ENCODE data around the gene CCR7.

Gene CCR7

GRCh38 chr17:40564883-40565768 is at the start of gene CCR7:
Gene CCR7 (minus strand): TSS chr17:40565472. CDS start chr17:40565409, 63 bp downstream.
- Histone ChIP-seq H3K4me3 (ENCODE audit: low read depth, low read length) (peak within 1 kb of the TSS; percentile 31; the same call in 1 of the 2 replicates), H3K36me3 (ENCODE audit: control insufficient read depth, insufficient read depth, low read length) (no peaks in the 10 kb centered on the region), H3K4me1 (ENCODE audit: control insufficient read depth, insufficient read depth, low read length) (peaks cover 15% of the 10 kb centered on the region), H3K27ac (ENCODE audit: low read depth, low read length) (no peak within 1 kb of the TSS), H3K9me3 (ENCODE audit: control insufficient read depth, insufficient read depth, low read depth, low read length) (peaks cover 18% of the 10 kb centered on the region), H3K9ac (ENCODE audit: low read length) (no peak within 1 kb of the TSS), H3K27me3 (ENCODE audit: control insufficient read depth, insufficient read depth, low read length) (no peaks in the 10 kb centered on the region)

GRCh38 chr17:40614431-40615067 is 49.3 kb upstream of the CCR7 start:
- H3K27ac ChIP-seq (ENCODE audit: low read depth, low read length), result no peak overlapping the region
- no peaks in the 10 kb centered on the region for H3K27me3 ChIP-seq (ENCODE audit: control insufficient read depth, insufficient read depth, low read length)
- no peak overlapping the region for H3K9ac ChIP-seq (ENCODE audit: low read length)

DNA sequence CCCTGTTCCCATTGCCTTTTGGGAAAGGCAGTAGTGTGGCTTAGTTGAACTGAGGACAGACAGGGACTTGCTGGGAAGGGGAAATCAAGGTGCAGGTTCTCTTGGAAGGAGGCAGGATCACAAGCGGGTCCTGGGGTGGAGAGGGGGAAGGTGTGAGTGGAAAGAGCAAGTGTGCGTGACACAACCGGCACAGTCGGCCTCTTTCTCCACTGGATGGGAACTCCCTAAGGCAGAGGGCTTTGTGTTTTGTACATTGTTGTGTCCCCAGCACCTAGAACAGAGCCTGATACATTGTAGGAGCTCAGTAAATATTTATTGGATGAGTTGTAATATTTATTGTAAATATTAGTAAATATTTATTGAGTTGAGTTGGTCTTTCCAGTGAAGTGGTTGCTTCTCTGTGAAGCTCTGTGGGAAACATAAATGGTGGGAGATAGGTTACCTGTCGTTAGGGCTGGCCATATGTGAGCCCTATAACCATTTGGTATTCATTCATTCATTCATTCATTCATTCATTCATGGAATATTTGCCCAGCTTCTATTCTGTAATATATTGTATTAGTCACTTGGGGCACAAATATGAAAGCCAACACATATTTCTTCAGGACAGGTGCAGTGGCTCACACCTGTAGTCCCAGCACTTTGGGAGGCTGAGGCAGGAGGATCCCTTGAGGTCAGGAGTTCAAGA is 48.3 kb upstream of the CCR7 start:
- no peak overlapping the region for H3K4me3 ChIP-seq (ENCODE audit: low read depth, low read length)
- H3K9me3 ChIP-seq (ENCODE audit: control insufficient read depth, insufficient read depth, low read depth, low read length), result no peaks in the 10 kb centered on the region
- H3K27me3 ChIP-seq (ENCODE audit: control insufficient read depth, insufficient read depth, low read length), result no peaks in the 10 kb centered on the region
- H3K4me1 ChIP-seq (ENCODE audit: control insufficient read depth, insufficient read depth, low read length), result 0 out of 2 replicates have a peak, but pooled peaks cover 6% of the 10 kb centered on the region
- H3K9ac ChIP-seq (ENCODE audit: low read length), result no peak overlapping the region
- H3K36me3 ChIP-seq (ENCODE audit: control insufficient read depth, insufficient read depth, low read length), result no peaks in the 10 kb centered on the region
- no peak overlapping the region for H3K27ac ChIP-seq (ENCODE audit: low read depth, low read length)

More at GRCh38 chr17:40614431-40615067, 49.3 kb upstream of the CCR7 start:
- Histone ChIP-seq H3K4me3 (ENCODE audit: low read depth, low read length) (no peak overlapping the region), H3K36me3 (ENCODE audit: control insufficient read depth, insufficient read depth, low read length) (no peaks in the 10 kb centered on the region), H3K4me1 (ENCODE audit: control insufficient read depth, insufficient read depth, low read length) (0 out of 2 replicates have a peak, but pooled peaks cover 6% of the 10 kb centered on the region), H3K9me3 (ENCODE audit: control insufficient read depth, insufficient read depth, low read depth, low read length) (no peaks in the 10 kb centered on the region)

DNA sequence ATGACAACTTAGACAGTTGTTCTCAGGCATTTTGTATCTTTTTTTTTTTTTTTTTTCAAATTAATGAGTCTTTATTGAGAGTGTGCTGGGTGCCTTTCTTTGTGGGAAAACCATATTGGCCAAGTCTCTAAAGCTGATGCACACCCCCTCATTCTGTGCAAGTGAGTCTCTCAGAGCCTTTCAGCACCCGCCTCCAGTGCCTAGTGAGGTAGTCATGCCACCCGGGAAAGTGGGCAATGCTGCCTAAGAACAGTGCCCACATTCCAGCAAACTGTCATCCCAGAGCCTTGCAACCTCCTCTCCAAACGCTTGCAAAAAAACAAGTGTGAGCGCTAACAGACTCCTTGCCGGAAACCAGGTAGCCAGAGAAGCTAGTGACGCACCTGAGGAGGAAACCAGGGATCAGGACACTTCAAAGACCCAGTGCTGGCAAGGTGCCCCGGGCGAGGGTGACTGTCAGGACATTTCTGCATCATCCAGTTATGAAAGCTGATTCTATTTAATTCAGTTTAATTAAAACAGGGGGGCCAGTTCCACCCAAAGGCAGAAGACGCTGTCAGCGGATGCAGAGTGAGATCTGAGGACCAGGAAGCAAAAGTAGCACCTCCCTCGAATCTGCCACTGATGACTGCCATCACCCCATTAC is 47.5 kb upstream of the CCR7 start:
- H3K27ac ChIP-seq (ENCODE audit: low read depth, low read length), result no peak overlapping the region
- no peaks in the 10 kb centered on the region for H3K36me3 ChIP-seq (ENCODE audit: control insufficient read depth, insufficient read depth, low read length)
- peaks cover 12% of the 10 kb centered on the region for H3K4me1 ChIP-seq (ENCODE audit: control insufficient read depth, insufficient read depth, low read length)
- no peaks in the 10 kb centered on the region for H3K9me3 ChIP-seq (ENCODE audit: control insufficient read depth, insufficient read depth, low read depth, low read length)
- H3K27me3 ChIP-seq (ENCODE audit: control insufficient read depth, insufficient read depth, low read length), result no peaks in the 10 kb centered on the region
- H3K4me3 ChIP-seq (ENCODE audit: low read depth, low read length), result no peak overlapping the region
- H3K9ac ChIP-seq (ENCODE audit: low read length), result no peak overlapping the region

GRCh38 chr17:40611840-40612474 is 46.7 kb upstream of the CCR7 start:
- no peaks in the 10 kb centered on the region for H3K36me3 ChIP-seq (ENCODE audit: control insufficient read depth, insufficient read depth, low read length)
- H3K9ac ChIP-seq (ENCODE audit: low read length), result no peak overlapping the region
- no peaks in the 10 kb centered on the region for H3K9me3 ChIP-seq (ENCODE audit: control insufficient read depth, insufficient read depth, low read depth, low read length)
- H3K4me3 ChIP-seq (ENCODE audit: low read depth, low read length), result no peak overlapping the region
- no peaks in the 10 kb centered on the region for H3K27me3 ChIP-seq (ENCODE audit: control insufficient read depth, insufficient read depth, low read length)
- H3K4me1 ChIP-seq (ENCODE audit: control insufficient read depth, insufficient read depth, low read length), result peaks cover 19% of the 10 kb centered on the region
- no peak overlapping the region for H3K27ac ChIP-seq (ENCODE audit: low read depth, low read length)

DNA sequence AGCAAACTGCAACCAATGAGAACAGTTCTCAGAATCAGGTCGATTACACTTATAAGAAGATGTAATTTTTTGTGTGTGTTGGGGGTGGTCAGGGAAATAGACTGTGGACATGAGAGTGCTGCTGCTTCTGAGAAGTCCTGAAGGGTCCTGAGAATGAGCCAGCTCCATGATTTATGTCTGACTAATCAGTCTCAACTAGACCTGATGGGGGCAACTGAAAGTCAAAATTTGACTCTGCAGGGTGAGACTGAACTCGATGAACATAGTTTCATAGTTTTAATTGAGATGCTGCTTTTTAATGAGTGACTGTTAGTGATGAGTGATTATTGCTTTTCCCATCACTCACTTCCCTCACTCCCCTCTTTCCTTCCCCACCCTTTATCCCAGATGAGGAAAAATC is 45.1 kb upstream of the CCR7 start:
- no peaks in the 10 kb centered on the region for H3K36me3 ChIP-seq (ENCODE audit: control insufficient read depth, insufficient read depth, low read length)
- no peaks in the 10 kb centered on the region for H3K27me3 ChIP-seq (ENCODE audit: control insufficient read depth, insufficient read depth, low read length)
- no peak overlapping the region for H3K9ac ChIP-seq (ENCODE audit: low read length)
- H3K4me1 ChIP-seq (ENCODE audit: control insufficient read depth, insufficient read depth, low read length), result peaks cover 17% of the 10 kb centered on the region
- H3K27ac ChIP-seq (ENCODE audit: low read depth, low read length), result no peak overlapping the region
- no peak overlapping the region for H3K4me3 ChIP-seq (ENCODE audit: low read depth, low read length)
- H3K9me3 ChIP-seq (ENCODE audit: control insufficient read depth, insufficient read depth, low read depth, low read length), result no peaks in the 10 kb centered on the region

DNA sequence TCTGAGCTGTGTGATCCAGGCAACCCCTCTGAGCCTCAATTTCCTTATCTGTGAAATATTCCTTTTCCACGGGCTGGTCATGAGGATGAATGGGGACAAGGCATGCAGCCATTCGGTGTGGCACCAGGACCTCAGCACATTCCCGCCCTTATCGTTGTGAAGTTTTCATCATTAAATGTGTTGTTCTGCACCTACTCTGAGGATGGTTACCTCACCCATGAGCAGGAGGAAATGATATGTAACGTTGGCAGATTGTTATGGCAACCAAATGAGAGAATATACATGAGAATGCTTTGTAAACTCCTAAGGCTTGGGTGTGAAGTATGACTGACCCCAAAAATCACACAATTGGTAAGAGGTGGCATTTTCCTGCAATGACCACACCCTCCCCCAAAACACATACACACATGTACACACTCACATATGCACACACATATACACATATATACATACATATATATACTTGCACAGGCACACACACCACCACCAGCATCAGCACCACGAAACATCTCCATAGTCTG is 42.8 kb upstream of the CCR7 start:
- Histone ChIP-seq H3K4me3 (ENCODE audit: low read depth, low read length) (no peak overlapping the region), H3K9me3 (ENCODE audit: control insufficient read depth, insufficient read depth, low read depth, low read length) (no peaks in the 10 kb centered on the region), H3K36me3 (ENCODE audit: control insufficient read depth, insufficient read depth, low read length) (no peaks in the 10 kb centered on the region), H3K9ac (ENCODE audit: low read length) (no peak overlapping the region), H3K27ac (ENCODE audit: low read depth, low read length) (no peak overlapping the region), H3K27me3 (ENCODE audit: control insufficient read depth, insufficient read depth, low read length) (no peaks in the 10 kb centered on the region), H3K4me1 (ENCODE audit: control insufficient read depth, insufficient read depth, low read length) (peaks cover 13% of the 10 kb centered on the region)

GRCh38 chr17:40607641-40608040 is 42.4 kb upstream of the CCR7 start:
- H3K36me3 ChIP-seq (ENCODE audit: control insufficient read depth, insufficient read depth, low read length), result no peaks in the 10 kb centered on the region
- no peaks in the 10 kb centered on the region for H3K9me3 ChIP-seq (ENCODE audit: control insufficient read depth, insufficient read depth, low read depth, low read length)
- no peak overlapping the region for H3K27ac ChIP-seq (ENCODE audit: low read depth, low read length)
- H3K4me1 ChIP-seq (ENCODE audit: control insufficient read depth, insufficient read depth, low read length), result peaks cover 13% of the 10 kb centered on the region
- no peak overlapping the region for H3K4me3 ChIP-seq (ENCODE audit: low read depth, low read length)
- no peak overlapping the region for H3K9ac ChIP-seq (ENCODE audit: low read length)
- H3K27me3 ChIP-seq (ENCODE audit: control insufficient read depth, insufficient read depth, low read length), result no peaks in the 10 kb centered on the region

GRCh38 chr17:40606548-40607353 is 41.5 kb upstream of the CCR7 start:
- Histone ChIP-seq H3K36me3 (ENCODE audit: control insufficient read depth, insufficient read depth, low read length) (no peaks in the 10 kb centered on the region), H3K9me3 (ENCODE audit: control insufficient read depth, insufficient read depth, low read depth, low read length) (no peaks in the 10 kb centered on the region), H3K27ac (ENCODE audit: low read depth, low read length) (no peak overlapping the region), H3K27me3 (ENCODE audit: control insufficient read depth, insufficient read depth, low read length) (no peaks in the 10 kb centered on the region), H3K4me3 (ENCODE audit: low read depth, low read length) (no peak overlapping the region), H3K4me1 (ENCODE audit: control insufficient read depth, insufficient read depth, low read length) (peaks cover 13% of the 10 kb centered on the region), H3K9ac (ENCODE audit: low read length) (no peak overlapping the region)

Measured in HUES6 (cell line).